GM18498 (cell line): ENCODE data around the gene PLCB3.

Experiments used
- ATAC-seq: cut with Tn5 transposase; IDR thresholded peaks from one replicate; pipeline ENCODE4 v1.9.1; 2021; ENCODE audit warnings: mild to moderate bottlenecking, moderate library complexity; ENCODE audit not compliant: unreplicated experiment

Gene PLCB3

DNA sequence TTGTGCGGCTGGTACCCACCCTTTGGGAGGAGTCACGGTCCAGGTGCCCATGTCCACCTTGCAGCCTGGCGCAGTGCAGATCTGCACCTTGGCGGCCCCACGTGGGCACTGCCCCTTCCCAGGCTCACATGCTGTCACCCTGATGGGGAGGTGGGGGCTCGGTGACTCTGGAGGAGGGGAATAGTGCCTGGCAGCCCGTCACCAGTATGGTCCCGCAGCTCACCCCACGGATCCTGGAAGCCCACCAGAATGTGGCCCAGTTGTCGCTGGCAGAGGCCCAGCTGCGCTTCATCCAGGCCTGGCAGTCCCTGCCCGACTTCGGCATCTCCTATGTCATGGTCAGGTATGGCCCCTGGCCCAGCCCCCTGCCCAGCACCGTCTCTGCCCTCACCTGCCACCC, 30.5 kb upstream of the PLCB3 start:
- ATAC-seq: no peak

DNA sequence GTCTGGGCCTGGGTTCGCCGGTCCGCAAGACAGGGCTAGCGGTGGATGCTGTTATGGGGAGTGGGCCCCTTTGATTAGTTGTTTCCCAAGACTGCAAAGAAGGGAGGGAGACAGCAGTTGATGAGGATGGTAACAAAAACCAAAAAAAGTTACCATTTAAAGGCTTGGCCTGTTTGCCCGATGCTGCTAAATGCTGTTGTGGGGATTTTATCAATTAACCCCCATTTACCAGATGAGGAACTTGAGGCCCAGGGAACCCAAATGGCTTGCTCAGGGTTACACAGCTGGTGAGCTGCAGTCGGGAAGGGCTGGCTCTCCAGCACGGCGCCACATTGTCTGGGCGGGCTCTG, 28.7 kb upstream of the PLCB3 start:
- ATAC-seq: no peak

DNA sequence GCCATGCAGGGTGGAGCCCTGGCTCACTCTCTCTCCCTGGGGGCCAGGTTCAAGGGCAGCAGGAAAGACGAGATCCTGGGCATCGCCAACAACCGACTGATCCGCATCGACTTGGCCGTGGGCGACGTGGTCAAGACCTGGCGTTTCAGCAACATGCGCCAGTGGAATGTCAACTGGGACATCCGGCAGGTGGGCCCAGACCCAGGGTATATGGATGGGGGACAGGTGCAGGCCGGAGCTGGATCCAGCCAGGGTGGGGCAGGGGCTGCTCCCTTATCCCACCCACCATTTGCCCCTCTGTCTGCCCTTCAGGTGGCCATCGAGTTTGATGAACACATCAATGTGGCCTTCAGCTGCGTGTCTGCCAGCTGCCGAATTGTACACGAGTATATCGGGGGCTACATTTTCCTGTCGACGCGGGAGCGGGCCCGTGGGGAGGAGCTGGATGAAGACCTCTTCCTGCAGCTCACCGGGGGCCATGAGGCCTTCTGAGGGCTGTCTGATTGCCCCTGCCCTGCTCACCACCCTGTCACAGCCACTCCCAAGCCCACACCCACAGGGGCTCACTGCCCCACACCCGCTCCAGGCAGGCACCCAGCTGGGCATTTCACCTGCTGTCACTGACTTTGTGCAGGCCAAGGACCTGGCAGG, 28.2 kb upstream of the PLCB3 start:
- no peak for ATAC-seq

DNA sequence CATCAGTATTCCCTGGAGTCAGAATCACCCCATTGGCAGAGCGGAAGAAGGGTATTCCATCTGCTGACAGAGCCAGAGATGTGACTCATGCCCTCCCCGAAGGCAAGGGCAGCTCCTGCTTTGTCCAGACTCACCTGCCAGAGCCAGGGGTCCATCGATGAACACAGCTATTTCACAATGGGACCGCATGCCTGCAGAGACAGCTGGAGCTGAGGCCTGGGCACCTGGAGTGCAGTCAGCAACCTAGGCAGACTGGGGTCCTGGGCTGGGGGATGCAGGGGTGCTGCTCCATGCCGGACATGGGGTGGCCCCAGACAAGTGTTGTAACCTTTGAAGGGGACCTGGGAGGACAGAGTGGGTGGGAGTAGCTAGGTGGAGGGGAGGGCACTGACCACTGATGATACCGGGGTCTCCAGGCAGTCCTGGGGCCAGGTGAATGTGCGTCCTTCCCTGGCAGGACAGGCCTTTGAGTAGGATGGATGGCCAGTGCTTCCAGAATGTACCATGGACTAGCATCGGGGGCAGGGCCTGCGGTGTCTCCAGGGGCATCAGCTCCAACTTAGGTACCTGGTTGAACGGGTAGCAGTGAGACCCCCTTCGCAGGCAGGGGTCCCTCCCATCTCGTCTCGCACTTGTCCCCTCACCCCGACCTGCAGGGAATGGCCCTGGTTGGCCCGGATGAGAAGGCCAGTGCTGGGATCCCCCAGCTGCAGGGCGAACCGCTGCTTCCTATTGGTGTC, 27.0 kb upstream of the PLCB3 start:
- ATAC-seq: no peak

DNA sequence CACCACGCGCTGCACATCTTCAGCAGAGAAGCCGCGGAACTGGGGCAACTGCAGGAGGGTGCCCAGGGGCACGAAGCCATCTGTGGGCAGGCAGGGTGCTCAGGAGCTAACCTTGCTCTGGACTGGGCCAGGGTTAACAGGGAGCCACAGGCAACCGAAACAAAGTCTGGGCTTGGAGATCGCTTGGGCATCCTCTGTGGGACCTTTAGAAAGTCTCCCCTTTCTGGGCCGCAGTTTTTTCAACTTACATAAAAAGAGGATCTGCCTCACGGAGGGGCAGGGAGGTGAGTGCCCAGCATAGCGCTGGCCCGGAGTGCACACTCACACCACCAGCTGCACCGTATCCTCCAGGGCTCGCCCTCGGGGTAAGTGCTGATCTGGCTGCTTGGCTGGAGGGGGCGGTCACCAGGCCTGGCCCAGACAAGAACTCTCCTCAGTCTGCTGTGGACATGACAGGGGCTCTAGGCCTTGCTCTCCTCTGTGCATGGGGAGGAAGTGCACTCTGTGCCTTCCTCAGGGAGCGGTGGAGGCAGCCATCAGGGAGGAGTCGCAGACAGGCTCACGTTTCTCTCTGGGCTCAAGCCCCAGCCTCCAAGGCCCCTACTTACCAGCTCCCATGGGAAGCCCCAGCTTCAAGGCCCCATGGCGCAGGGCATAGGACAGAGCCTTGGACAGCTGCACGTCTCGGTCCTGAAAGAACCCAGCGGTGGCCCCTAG, 26.3 kb upstream of the PLCB3 start:
- ATAC-seq: no peak

DNA sequence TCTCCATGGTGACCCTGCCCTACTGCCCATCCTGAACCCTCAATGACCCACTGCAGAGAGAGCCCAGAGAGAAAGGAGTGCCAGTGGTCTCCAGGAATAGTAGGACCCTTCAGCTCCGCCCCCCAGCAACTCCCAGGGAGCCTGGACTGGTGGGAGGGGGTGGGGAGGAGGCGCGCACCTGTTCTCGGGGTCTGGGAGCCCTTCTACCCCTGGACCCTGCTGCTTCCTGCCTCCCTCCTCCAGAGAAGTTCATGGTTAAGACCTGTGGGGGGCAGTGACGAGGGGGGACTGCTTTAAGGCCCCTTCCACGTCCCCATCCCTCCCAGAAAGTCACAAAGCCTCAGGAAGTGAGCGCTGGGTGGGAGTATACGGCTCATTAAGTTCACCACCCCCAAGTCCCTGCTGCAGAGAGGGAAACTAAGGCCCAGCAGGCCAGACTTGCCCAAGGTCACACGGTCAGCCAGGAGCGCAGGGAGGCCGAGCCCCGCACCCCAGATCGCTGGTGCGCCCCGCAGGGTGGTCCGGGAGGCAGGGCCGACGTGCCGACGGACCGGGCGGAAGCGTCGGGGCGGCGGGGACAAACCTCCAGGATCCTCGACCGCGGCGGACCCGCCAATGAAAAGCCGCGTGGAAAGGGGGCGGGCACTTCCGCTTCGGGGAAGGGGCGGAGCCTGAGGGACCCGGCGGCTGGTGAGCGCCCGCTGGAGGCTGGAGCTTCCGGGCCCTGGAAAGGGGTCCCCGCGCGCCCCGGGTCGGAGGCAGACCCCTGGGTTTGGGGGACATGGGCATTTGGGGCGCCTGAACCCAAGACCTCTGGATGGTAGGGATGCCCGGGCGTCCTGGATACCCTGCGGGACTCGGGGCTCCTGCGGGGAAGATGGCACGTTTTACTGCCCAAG, 25.5 kb upstream of the PLCB3 start, which contains the start of the genes NUDT22 and TRPT1:
TSS of gene NUDT22 (plus strand) at position 667 of the 899 bp plus-strand sequence. CDS start 379 bp downstream, outside the sequence.
TSS of gene TRPT1 (minus strand) at position 579 of the 899 bp plus-strand sequence. CDS start at position 253, 326 bp downstream.
- ATAC-seq: peak; percentile 54

GRCh38 chr11:64226507-64227051, 24.8 kb upstream of the PLCB3 start:
- peak; percentile 23 for ATAC-seq

DNA sequence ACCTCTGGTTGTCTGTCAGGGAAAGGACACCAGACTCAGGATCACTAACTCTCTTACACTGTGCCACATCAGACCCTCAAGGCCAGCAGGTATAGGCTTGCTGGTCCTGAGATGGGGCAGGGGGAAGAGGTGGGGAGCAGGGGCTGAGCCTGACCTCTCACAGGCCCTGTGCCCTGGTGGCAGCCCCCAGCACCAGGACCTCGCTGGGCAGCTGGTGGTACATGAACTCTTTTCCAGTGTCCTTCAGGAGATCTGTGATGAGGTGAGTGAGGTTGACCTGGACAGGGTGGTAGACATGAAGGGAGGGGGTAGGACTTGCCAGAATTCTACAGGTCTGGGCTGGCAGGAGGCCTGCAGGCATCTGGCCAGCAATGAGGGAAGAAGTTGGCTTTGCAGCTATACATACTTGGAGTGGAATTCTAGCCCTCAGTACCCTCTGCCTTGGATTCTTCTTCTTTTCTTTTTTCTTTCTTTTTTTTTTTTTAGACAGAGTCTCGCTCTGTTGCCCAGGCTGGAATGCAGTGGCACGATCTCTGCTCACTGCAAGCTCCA, 23.8 kb upstream of the PLCB3 start:
- ATAC-seq: no peak

DNA sequence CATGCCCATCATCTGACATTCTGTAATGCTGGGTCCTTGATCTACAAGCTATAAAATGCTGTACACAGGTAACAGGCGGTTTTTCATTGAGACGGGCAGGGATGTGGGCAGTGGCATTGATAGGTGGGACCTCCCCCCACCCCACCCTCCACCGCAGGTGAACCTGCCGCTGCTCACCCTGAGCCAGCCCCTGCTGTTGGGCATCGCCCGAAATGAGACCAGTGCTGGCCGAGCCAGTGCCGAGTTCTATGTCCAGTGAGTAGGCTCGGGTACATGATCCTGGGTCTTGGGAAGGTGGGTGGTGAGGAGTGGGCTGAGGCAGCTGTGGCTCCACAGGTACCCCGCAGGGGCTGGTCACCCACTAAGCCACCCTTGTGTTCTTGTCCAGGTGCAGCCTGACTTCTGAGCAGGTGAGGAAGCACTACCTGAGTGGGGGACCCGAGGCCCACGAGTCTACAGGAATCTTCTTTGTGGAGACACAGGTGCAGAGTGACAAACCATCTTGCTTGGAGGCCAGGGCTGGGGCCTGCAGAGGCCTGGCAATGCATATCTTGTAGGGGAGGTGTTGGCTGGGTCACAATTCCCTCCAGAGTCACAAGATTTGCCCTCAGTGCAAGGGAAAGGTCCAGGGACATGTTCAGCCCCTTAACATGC, 22.1 kb upstream of the PLCB3 start:
- no peak for ATAC-seq

GRCh38 chr11:64229744-64230170, 21.6 kb upstream of the PLCB3 start:
- no peak for ATAC-seq

- peak; percentile 55 for ATAC-seq
Observed at GRCh38 chr11:64230171-64230984, 21.0 kb upstream of the PLCB3 start, which contains the start of gene DNAJC4. Gene DNAJC4, plus strand, starts transcription at chr11:64230548. Its CDS starts 307 bp downstream, at chr11:64230855.

- no peak for ATAC-seq
Observed at GRCh38 chr11:64230985-64231365, 20.4 kb upstream of the PLCB3 start.

GRCh38 chr11:64231546-64231945, 19.8 kb upstream of the PLCB3 start:
- no peak for ATAC-seq

DNA sequence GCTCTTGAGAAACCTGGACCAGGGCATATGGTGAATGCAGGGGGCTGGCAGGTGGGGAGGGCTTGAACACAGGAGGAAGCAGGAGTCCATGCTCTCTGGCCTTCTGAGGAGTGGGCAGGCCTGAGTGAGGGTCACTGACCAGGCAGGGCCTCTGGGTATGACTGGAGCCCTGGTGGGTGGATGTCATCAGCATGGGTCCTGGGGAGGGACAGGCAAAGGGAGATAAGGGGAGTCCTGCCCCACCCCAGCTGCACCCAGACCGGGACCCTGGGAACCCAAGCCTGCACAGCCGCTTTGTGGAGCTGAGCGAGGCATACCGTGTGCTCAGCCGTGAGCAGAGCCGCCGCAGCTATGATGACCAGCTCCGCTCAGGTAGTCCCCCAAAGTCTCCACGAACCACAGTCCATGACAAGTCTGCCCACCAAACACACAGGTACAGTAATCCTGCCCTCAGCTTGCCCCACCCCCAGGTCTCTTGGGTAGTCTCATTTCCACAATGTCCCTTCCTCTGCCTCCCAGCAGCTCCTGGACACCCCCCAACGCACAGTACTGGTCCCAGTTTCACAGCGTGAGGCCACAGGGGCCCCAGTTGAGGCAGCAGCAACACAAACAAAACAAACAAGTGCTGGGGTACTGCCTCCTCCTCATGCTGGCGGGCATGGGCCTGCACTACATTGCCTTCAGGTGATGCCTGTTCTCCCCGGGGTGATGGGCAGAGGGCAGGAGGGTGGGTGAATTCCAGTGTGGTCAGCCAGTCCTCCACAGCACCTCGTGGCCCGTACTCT, 19.0 kb upstream of the PLCB3 start:
- ATAC-seq: no peak

- no peak for ATAC-seq
Observed at GRCh38 chr11:64232967-64233315, 18.4 kb upstream of the PLCB3 start.

GRCh38 chr11:64233913-64234586, 17.3 kb upstream of the PLCB3 start, which contains the start of gene VEGFB:
Gene VEGFB, plus strand, starts transcription at chr11:64234584. Its CDS starts 250 bp downstream, at chr11:64234834.
- peak; percentile 47 for ATAC-seq

DNA sequence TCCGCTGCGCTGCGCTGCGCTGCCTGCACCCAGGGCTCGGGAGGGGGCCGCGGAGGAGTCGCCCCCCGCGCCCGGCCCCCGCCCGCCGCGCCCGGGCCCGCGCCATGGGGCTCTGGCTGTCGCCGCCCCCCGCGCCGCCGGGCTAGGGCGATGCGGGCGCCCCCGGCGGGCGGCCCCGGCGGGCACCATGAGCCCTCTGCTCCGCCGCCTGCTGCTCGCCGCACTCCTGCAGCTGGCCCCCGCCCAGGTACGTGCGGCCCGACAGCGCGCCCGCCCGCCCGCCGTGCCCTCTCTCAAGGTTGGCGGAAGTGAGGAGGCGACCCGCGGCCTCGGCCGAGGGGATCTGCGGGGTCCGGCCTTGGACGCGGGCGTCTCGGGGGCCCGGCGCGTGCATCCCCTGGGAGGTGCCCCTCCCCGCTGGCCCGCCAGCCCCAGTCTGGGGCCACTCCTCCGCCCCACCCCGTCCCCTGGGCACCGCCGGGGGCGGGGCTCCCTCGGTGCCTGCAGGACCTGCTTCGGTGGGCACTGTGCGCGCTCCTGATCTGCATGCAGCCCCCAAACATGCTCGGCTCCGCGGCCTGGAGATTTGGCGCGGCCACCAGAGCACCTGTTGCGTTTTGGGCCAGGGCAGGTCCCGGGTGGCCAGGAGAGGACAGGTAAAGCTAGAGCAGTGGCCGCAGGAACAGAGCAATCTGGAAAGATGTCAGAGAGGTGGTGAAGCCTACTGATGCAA, 16.5 kb upstream of the PLCB3 start:
- peak; percentile 29 for ATAC-seq
